NCI-H1436 treated with DMSO at 0.1 percent for 48 hours (cell line): ENCODE results near the gene HMX3.
"Not testable (repeated sequence)": the region's sequence is repeated elsewhere in the genome, so short reads cannot be mapped to it uniquely, and the experiment has no call there.

Experiments used
- DNase-seq: peaks from one replicate; lab custom pipeline; 2025; lab: John Stamatoyannopoulos, UW

The HMX3 gene

DNA sequence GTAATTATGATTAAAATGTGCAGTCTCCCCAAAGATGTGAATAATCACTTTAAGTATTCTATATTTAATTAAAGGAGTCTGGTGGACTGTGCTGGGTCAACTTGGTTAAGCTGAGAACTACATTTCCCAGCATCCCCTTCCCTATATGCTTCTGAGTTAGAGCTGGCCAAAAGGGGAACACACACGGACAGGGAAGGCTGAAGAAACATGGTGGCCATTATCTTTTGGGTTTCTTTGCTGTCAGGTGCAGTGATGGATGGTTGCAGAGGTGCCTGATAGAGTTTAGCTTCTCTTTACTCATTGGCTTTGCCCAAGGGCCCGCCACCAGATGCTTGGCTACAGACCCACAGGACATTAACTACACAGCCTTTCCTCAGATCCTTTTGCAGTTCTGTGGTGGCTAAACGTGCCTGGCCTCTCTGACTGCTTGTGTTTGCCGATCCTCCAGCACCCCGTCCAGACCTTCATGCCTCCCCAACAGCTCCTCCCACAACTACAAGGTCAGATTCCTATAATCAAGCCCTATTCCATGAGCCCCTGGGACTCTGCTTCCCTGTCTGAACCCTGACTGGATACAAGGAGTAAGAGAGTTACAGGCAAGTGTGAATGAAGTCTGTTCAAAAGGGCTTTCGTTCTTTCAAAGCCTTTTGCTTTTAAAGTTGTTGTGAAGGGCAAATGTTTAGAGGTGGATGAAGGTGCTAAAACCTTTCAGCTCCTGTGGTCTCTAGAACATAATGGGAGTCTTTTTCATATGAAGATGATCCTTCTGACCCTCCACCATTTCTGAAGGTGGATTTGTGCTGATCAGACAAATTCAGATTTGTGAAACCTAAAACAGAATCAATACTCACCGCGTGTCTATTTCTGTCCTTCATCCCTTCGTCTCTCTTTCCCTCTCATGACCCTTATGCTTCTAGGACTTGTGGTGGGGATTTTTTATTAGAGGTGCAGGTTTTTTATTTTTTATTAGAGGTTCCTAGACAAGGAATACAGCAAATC is 39.9 kb downstream of the HMX3 start:
- no peak for DNase-seq

GRCh38 chr10:123178390-123178789 is 42.6 kb downstream of the HMX3 start:
- not testable (repeated sequence) for DNase-seq

- DNase-seq = no peak
Measured at GRCh38 chr10:123180101-123181090, 44.6 kb downstream of the HMX3 start.

DNA sequence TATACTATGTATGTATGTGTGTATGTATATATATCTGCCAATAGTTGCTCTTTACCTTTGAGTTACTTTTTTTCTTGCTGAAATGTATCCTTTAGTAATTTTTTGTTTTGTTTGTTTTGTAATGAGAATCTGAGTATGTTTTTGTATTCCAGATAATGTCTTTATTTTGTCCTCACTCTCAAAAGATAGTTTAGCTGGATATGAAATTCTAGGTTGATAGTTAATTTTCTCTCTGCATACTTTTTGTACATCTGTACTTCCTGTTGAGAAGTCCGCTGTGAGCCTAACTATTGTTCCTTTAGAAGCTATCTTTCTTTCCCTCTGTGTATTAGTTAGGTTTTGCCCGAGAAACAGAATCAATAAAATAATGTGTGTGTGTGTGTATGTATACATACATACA is 48.0 kb downstream of the HMX3 start:
- no peak for DNase-seq

DNA sequence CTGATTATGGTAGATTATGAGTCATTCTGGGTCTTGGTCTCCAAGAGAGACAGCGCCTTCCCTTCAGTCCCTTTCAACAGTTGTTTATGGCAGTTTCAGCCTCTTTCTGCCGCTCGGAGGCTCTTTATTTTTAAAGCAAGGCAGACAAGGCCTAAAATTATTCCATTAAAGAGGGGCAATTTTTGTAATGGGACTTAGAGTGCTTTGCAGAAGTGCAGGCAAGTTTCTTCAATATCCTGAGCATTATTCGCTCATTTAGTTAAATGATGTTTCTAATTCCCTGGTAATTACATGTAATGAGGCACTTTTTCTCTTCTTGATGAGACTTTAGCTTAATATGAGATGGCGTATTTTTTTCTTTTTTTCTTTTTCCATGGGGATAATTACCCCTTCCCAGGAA is 52.0 kb downstream of the HMX3 start:
- DNase-seq = peak; percentile 99
